H1 (cell line): ENCODE results near the gene MKX. TPM values are rescaled to one million over a fixed set of nuclear protein-coding genes. Genes with fewer than 3 reads are reported as not detected.

Experiments used
- CHD2 ChIP-seq: IDR thresholded peaks from 2 replicates; pipeline ENCODE4 v1.6.1; 2012; ENCODE audit warnings: low read length, improper control_type of control experiment
- NANOG ChIP-seq: IDR thresholded peaks from 2 replicates; pipeline ENCODE4 v1.6.1; 2011; ENCODE audit warnings: low read length, low read depth, mild to moderate bottlenecking, inconsistent platforms; ENCODE audit not compliant: insufficient read depth, poor library complexity, severe bottlenecking
- RNF2 ChIP-seq: fragments of 200-900, 300-1000 bp; sonication (generic); IDR thresholded peaks from 2 replicates; pipeline ENCODE4 v1.7.1; 2016; ENCODE audit warnings: borderline replicate concordance, low read depth, mild to moderate bottlenecking, antibody characterized with exemption, low read length; ENCODE audit not compliant: poor library complexity, severe bottlenecking; ENCODE audit errors: missing control alignments
- SIX5 ChIP-seq: IDR thresholded peaks from 2 replicates; pipeline ENCODE4 v1.6.1; 2011; ENCODE audit warnings: mild to moderate bottlenecking, low read depth, low read length
- TEAD4 ChIP-seq: IDR thresholded peaks from 2 replicates; pipeline ENCODE4 v1.6.1; 2012; ENCODE audit warnings: low read depth, low read length, inconsistent platforms, mixed read lengths
- YY1 ChIP-seq: IDR thresholded peaks from 2 replicates; pipeline ENCODE4 v1.6.1; 2011; ENCODE audit warnings: low read depth, mild to moderate bottlenecking, low read length
- polyA plus RNA-seq, 7 experiments: library from polyadenylated mRNA; depleted of rRNA in 3 of 7; stranded (reverse) in 5 of 7; unstranded in 2 of 7; fragments of >200 nt in 5 of 7; fragments of 200-250 nt in 2 of 7; gene quantifications; 1 replicate in 5 of 7; 2 replicates in 1 of 7; 4 replicates in 1 of 7; pipeline versions ENCODE4 v1.2.1 to v1.2.3, GENCODE V29; 2011 to 2013; ENCODE audit warnings: missing spikeins in 2 of 7, mixed read lengths in 2 of 7
- total RNA-seq: library from RNA; stranded (reverse); fragmentation: NEBNext Ultra II Directional; extraction: Animal tissue kit (Norgen Biotek cat#: 25700); gene quantifications from 2 replicates; pipeline ENCODE4 v1.2.1, GENCODE V29; 2021

Gene MKX
- total and polyA plus RNA-seq, 2 of the 8 experiments (the other 6 are each of a cell fraction or from before 2014, with no cell fraction given): 0.21 to 1.3 TPM

GRCh38 chr10:27679369-27679912 is 66.2 kb downstream of the MKX start (continued):
- TF ChIP-seq NANOG: no peak
- TF ChIP-seq YY1: no peak
- TF ChIP-seq CHD2: no peak
- no peak for TF ChIP-seq TEAD4
- TF ChIP-seq RNF2: no peak
- no peak for TF ChIP-seq SIX5
